ENCODE results near the gene TMEM218. TPM values are rescaled to one million over a fixed set of nuclear protein-coding genes. Genes with fewer than 3 reads are reported as not detected.

Gene TMEM218
- total RNA-seq, 1 donor from 2014 or later = 30.4 TPM

GRCh38 chr11:125076378-125076945, 35.0 kb downstream of the TMEM218 start:
- H3K9me3 Mint-ChIP-seq = no peaks in the 10 kb centered on the region
- H3K27me3 Mint-ChIP-seq (ENCODE audit: low read depth) = no peaks in the 10 kb centered on the region
- peak overlapping the region; percentile 4 for H3K27ac Mint-ChIP-seq (ENCODE audit: unreplicated experiment)

GRCh38 chr11:125075900-125076317, 35.5 kb downstream of the TMEM218 start:
- no peak for TF ChIP-seq CTCF (conservative IDR thresholded peaks at IDR 0.05)
- H3K36me3 Mint-ChIP-seq (ENCODE audit: low read depth) = no peaks in the 10 kb centered on the region

More at GRCh38 chr11:125076378-125076945, 35.0 kb downstream of the TMEM218 start:
- H3K4me1 Mint-ChIP-seq = peaks cover under 1% of the 10 kb centered on the region
- H3K4me3 Mint-ChIP-seq = no peak overlapping the region
- DNase-seq (ENCODE audit: low read depth, low spot score) = no peak
- H3K36me3 Mint-ChIP-seq (ENCODE audit: low read depth) = no peaks in the 10 kb centered on the region
- no peak for TF ChIP-seq CTCF (conservative IDR thresholded peaks at IDR 0.05)

GRCh38 chr11:125075242-125075625, 36.2 kb downstream of the TMEM218 start:
- no peak overlapping the region for H3K27ac Mint-ChIP-seq (ENCODE audit: unreplicated experiment)
- no peak for TF ChIP-seq CTCF (conservative IDR thresholded peaks at IDR 0.05)
- DNase-seq (ENCODE audit: low read depth, low spot score) = no peak
- H3K9me3 Mint-ChIP-seq = no peaks in the 10 kb centered on the region
- peaks cover 5% of the 10 kb centered on the region for H3K4me1 Mint-ChIP-seq
- H3K36me3 Mint-ChIP-seq (ENCODE audit: low read depth) = no peaks in the 10 kb centered on the region
- H3K27me3 Mint-ChIP-seq (ENCODE audit: low read depth) = no peaks in the 10 kb centered on the region
- H3K4me3 Mint-ChIP-seq = no peak overlapping the region

More at GRCh38 chr11:125075900-125076317, 35.5 kb downstream of the TMEM218 start:
- Mint-ChIP-seq H3K27me3 (ENCODE audit: low read depth) (no peaks in the 10 kb centered on the region), H3K4me1 (peaks cover 5% of the 10 kb centered on the region), H3K9me3 (no peaks in the 10 kb centered on the region), H3K4me3 (no peak overlapping the region), H3K27ac (ENCODE audit: unreplicated experiment) (peak overlapping the region; percentile 4)
- DNase-seq (ENCODE audit: low read depth, low spot score) = no peak

GRCh38 chr11:125074511-125075241, 36.8 kb downstream of the TMEM218 start:
- H3K4me1 Mint-ChIP-seq = peaks cover 5% of the 10 kb centered on the region
- H3K9me3 Mint-ChIP-seq = no peaks in the 10 kb centered on the region
- TF ChIP-seq CTCF (conservative IDR thresholded peaks at IDR 0.05) = no peak
- H3K27ac Mint-ChIP-seq (ENCODE audit: unreplicated experiment) = no peak overlapping the region
- H3K27me3 Mint-ChIP-seq (ENCODE audit: low read depth) = no peaks in the 10 kb centered on the region
- H3K4me3 Mint-ChIP-seq = no peak overlapping the region
- no peaks in the 10 kb centered on the region for H3K36me3 Mint-ChIP-seq (ENCODE audit: low read depth)
- DNase-seq (ENCODE audit: low read depth, low spot score) = no peak

- H3K9me3 Mint-ChIP-seq = no peaks in the 10 kb centered on the region
- H3K27me3 Mint-ChIP-seq (ENCODE audit: low read depth) = peaks cover 4% of the 10 kb centered on the region
- no peak for TF ChIP-seq CTCF (conservative IDR thresholded peaks at IDR 0.05)
- H3K36me3 Mint-ChIP-seq (ENCODE audit: low read depth) = no peaks in the 10 kb centered on the region
- H3K27ac Mint-ChIP-seq (ENCODE audit: unreplicated experiment) = no peak overlapping the region
- H3K4me1 Mint-ChIP-seq = peaks cover 5% of the 10 kb centered on the region
- H3K4me3 Mint-ChIP-seq = no peak overlapping the region
- DNase-seq (ENCODE audit: low read depth, low spot score) = no peak
Measured at GRCh38 chr11:125073616-125074483, 37.6 kb downstream of the TMEM218 start.

All from neural crest cell (in vitro differentiated cells).